Fibroblast of lung (primary cell): ENCODE data around the gene JAKMIP1.

Experiments
- EZH2 ChIP-seq: IDR thresholded peaks from 2 replicates; pipeline ENCODE4 v1.5.1; 2012; ENCODE audit warnings: low read length, control low read depth, mild to moderate bottlenecking; ENCODE audit errors: missing control alignments
- TF ChIP-seq, protein P1 (sequence below), 2 donors: IDR thresholded peaks in 1 of 2; conservative IDR thresholded peaks in 1 of 2; 1 replicate in 1 of 2; 2 replicates in 1 of 2; pipeline ENCODE4 v1.5.1; 2011 to 2012; ENCODE audit warnings: low read length in 2 of 2, control low read depth in 1 of 2, inconsistent platforms in 1 of 2, low read depth in 1 of 2, mild to moderate bottlenecking in 1 of 2

DNA sequence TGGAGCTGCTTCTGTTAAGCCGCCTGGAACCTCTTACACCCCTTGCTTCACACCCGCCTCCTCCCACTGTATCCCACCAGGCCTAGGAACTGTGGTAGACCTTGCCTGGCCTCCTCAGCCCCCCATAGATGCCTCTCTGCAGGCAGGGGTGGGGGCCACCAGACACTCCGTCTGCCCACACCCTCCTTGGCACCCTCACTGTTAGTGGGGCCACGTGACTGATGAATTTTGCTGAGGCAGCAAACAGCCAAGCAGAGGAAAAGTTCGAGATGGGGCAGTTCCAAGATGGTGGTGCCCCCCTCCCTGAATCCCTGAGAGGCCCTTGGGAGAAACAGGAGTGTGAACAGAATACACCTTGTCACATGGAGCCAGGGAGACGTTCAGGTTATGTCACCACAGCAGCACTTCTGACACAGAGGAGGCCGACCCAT is 141.0 kb downstream of the JAKMIP1 start:
- TF ChIP-seq, protein P1, sequence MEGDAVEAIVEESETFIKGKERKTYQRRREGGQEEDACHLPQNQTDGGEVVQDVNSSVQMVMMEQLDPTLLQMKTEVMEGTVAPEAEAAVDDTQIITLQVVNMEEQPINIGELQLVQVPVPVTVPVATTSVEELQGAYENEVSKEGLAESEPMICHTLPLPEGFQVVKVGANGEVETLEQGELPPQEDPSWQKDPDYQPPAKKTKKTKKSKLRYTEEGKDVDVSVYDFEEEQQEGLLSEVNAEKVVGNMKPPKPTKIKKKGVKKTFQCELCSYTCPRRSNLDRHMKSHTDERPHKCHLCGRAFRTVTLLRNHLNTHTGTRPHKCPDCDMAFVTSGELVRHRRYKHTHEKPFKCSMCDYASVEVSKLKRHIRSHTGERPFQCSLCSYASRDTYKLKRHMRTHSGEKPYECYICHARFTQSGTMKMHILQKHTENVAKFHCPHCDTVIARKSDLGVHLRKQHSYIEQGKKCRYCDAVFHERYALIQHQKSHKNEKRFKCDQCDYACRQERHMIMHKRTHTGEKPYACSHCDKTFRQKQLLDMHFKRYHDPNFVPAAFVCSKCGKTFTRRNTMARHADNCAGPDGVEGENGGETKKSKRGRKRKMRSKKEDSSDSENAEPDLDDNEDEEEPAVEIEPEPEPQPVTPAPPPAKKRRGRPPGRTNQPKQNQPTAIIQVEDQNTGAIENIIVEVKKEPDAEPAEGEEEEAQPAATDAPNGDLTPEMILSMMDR (conservative IDR thresholded peaks at IDR 0.05 in 1 of 2, IDR thresholded peaks at IDR 0.05 in 1 of 2; ENCODE audit: low read depth in 1 of 2, low read length in 2 of 2): no peak
- no peak for TF ChIP-seq EZH2
